GM21360 (cell line): ENCODE measurements around the gene MPRIP.
A peak's percentile ranks its signal among the peaks of the same experiment; 100 is the strongest.
"Not testable (repeated sequence)": the region's sequence is repeated elsewhere in the genome, so short reads cannot be mapped to it uniquely, and the experiment has no call there.

Experiments used
- ATAC-seq: cut with Tn5 transposase; IDR thresholded peaks from one replicate; pipeline ENCODE4 v1.9.1; 2021; ENCODE audit warnings: mild to moderate bottlenecking, moderate library complexity; ENCODE audit not compliant: unreplicated experiment

The MPRIP gene

GRCh38 chr17:17124341-17124740, 82.1 kb downstream of the MPRIP start:
- no peak for ATAC-seq

DNA sequence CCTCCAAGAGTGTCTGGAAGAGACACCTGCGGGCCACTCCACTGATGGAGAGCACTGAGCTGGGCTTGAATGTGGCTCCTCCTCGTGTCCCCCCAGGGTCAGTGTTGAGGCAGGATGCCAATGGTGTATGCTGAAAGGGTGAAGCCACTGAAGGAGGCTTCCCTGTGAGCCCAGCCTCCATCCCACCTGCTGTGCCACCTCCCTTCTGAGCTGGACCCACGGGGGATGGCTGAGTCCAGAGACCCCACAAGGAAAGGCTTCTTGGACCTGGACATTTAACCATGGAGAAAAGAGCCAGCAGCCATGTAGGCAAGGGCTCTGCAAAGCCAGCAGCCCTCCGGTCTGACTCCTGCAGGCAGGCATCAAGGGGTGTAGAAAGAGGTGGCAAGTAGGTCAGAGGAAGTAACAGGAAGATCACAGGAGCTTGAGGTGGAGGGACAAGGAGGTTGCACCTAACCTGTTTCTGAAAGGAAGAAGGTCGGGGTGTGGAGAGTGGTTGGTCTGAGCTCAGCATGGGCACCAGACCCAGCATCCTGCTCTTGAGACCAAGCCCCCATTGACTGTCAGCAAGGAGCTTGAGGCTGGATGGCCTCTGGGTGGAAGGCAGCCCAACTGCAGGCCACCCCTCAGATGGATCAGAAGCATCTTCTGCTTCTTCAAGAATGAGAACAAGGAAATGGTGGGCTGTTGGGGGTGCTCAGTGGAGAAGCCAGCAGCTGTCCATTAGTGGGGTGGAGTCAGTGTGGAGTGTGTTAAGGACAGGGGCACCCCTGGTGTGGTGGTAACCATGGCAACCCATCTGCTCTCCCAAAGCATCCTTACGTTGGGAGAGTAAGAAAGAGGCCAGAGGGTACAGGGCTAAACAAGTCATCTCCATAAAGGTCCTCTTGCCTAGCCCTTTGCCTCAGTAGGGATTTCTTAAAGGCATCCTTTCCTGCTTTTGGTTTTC, 83.2 kb downstream of the MPRIP start:
- no peak for ATAC-seq

GRCh38 chr17:17126131-17127110, 84.2 kb downstream of the MPRIP start:
- no peak for ATAC-seq

GRCh38 chr17:17127156-17127555, 84.9 kb downstream of the MPRIP start:
- no peak for ATAC-seq

DNA sequence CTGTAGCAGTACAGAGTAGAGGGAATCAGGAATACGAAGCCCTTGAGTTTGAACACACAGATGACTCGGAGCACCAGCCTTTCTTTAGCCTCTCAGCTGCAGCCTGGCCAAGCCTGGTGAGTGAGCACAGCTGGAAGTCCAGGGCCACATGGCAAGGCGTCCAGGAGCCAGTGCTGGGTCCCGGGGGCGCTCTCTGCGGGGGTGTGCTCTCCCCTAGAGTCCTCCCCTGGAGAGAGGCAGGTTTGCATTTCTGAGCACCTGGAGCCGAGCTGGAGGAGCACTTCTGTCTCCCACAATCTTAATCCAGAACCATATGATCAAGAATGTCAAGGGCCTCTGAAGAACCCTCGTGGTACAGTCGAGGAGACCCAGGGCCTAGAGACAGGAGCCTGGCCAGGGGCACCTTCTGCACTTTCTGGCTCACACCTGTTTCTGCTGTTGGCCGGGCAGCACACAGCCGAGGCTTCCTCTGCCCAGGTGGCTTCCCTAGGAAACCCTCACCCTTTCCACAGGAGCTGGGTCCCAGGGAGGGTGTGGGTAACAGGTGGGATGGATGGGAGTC, 85.6 kb downstream of the MPRIP start:
- no peak for ATAC-seq

GRCh38 chr17:17128476-17129075, 86.3 kb downstream of the MPRIP start:
- ATAC-seq, result no peak

DNA sequence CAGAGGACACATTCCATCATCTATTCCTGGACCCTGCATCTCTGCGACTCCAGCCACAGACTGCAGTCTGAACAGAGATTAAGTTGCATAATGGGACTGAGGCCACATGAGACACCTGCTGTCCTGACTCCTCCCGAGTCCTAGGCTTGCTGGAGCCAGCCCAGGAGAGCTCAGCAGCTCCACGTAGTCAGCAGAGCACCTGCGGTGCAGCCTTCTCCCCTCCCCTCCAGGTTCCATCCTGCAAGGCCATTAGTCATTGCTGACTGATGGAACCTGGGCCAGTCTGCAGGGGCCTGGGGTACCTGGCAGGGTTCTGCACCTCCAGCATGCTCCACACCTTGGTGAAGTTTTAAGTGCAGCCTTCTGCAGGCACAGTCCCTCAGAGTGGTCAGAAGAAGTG, 87.2 kb downstream of the MPRIP start:
- no peak for ATAC-seq

DNA sequence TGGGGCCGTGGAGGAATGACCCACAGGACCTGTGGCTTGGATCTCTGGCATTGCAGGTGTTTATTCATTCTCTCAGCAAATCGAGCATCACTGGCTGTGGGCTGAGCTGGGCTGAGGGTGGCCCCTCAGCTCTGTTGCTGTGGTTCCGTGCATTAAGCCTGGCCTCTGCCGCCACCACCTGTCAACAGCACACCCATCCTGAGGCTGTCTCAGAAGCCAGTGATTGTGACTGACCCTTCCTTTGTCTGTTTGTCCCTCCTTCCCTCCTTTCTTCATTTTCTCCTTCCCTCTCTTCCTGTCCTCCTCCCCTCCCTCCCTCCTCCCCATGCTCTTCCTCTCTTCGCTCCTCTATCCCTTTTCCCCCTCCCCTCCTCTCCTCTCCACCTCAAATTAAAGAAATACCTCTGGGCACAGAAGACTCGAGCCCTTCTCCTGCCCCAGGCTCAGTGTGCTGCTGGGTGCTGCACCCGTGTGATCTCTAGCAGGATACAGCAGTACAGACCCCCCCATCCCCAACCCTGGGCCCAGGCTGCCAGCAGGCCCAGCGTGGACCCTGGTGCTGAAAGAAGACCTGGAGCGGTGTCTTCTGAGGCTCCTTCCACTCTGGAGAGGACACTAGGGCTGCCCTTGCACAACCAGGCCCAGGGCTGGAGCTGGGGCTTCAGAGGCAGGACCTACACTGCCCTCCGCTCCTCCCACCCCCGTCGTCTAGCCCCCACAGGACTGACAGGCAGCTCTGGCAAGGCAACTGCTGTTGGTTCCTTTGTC, 88.0 kb downstream of the MPRIP start:
- ATAC-seq, result no peak

DNA sequence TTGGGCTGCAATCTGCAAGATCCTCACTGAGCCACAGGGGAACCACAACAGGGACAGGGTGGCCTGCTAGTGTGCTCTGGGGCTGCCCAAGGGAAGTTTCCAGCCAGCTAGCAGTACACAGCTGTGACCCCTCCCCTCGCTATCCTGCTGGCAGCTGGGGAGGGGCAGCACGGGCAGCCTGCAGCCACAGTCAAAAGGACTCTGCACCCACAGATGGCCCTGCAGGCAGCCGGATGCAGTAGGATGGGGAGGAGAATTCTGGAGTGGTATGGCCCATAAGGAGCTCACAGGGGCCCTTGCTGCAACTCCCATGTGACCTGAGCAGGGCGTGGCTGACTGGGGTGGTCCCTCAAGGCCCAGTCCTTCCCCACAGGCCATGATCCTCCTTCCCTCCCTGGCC, 89.6 kb downstream of the MPRIP start:
- ATAC-seq, result no peak

DNA sequence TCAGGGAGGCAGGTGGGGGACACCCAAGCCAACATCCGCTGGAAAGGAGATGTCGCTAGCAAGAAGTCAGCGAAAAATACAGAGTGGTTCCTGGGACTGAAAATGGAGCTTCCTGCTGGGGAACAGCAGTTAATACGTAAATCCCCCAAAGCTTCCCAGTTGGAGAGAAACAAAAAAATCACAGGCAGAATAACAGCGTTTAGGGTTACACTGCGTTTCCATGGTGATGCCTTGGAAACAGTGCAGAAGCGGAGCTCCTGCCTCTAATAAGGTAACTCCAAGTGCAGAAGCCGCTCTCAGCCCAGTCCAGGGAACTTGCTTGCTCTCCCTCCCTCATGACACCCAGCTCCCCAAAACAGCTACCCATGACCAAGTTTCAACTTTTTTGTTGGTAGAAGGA, 90.5 kb downstream of the MPRIP start:
- ATAC-seq, result no peak

GRCh38 chr17:17134051-17134956, 92.0 kb downstream of the MPRIP start:
- ATAC-seq, result no peak

- no peak for ATAC-seq
Measured at GRCh38 chr17:17134957-17135333, 92.7 kb downstream of the MPRIP start.

- ATAC-seq, result not testable (repeated sequence)
Measured at GRCh38 chr17:17136221-17136620, 94.0 kb downstream of the MPRIP start.

- ATAC-seq, result peak; percentile 61
Measured at GRCh38 chr17:17137731-17138585, 95.7 kb downstream of the MPRIP start.

- no peak for ATAC-seq
Measured at GRCh38 chr17:17139972-17140589, 97.8 kb downstream of the MPRIP start.

DNA sequence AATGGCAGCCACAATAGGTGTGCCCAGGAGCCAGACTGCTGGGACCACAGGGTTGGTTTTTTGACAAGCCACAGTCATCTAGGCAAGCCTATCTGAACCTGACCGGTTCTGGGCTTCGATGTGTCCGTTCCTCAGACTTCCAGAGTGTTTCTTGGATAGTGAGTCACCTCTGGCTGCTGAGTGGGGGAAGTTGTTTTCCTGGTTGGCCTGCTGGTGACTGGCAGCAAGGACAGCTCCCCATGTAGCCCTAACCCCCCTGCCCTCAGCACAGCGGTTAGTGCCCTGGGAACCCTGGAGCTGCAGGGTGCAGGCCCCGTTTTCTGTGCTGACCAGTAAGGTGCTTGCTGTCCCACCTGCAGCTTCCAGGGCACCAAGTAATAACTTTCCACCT, 98.3 kb downstream of the MPRIP start:
- no peak for ATAC-seq

DNA sequence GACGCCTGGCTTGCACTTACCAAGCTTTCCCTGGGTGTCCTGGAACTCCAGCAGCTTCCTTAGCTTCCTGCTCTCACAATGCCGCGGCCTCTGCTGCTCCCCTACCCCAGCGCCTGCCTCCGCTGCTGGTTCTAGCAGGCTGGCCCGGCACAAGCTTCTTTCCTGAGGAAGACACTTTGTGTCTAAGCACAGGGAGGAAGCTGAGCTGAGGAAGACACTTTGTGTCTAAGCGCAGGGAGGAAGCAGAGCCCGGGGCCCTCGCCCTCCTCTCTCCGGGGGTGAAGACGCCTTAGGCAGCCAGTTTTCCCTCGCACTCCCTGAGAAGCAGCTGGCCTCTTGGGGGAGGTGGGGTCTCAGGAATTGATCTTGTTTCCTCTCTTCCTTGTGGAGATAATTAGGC, 99.0 kb downstream of the MPRIP start:
- ATAC-seq, result no peak
